Body of pancreas (tissue), 4 donors: ENCODE results near the gene SUDS3.

Source experiments
- CTCF ChIP-seq, 7 experiments: fragments of 450-650 bp in 4 of 7; fragments of 200-600 bp in 3 of 7; sonication (generic) in 3 of 7; IDR thresholded peaks; one replicate each; pipeline ENCODE4 v1.5.1; 2016 to 2019; ENCODE audit warnings: antibody characterized with exemption in 7 of 7
- POLR2A ChIP-seq, 3 donors: fragments of 450-650 bp; IDR thresholded peaks; one replicate each; pipeline ENCODE4 v1.6.1; 2016; ENCODE audit warnings: antibody characterized with exemption in 3 of 3, mild to moderate bottlenecking in 2 of 3

GRCh38 chr12:118448341-118448740 is 72.0 kb downstream of the SUDS3 start:
- TF ChIP-seq CTCF (IDR thresholded peaks at IDR 0.05) (no peak), POLR2A (IDR thresholded peaks at IDR 0.05) (no peak)
